ENCODE results near the gene HTT-AS. TPM values are rescaled to one million over a fixed set of nuclear protein-coding genes. Genes with fewer than 3 reads are reported as not detected.

Gene HTT-AS
- not detected for total RNA-seq
- long read RNA-seq, partial matches to known transcripts, result 0 of 2 reads
- long read RNA-seq, other reads (novel, unspliced or antisense), result 2 of 2 reads

DNA sequence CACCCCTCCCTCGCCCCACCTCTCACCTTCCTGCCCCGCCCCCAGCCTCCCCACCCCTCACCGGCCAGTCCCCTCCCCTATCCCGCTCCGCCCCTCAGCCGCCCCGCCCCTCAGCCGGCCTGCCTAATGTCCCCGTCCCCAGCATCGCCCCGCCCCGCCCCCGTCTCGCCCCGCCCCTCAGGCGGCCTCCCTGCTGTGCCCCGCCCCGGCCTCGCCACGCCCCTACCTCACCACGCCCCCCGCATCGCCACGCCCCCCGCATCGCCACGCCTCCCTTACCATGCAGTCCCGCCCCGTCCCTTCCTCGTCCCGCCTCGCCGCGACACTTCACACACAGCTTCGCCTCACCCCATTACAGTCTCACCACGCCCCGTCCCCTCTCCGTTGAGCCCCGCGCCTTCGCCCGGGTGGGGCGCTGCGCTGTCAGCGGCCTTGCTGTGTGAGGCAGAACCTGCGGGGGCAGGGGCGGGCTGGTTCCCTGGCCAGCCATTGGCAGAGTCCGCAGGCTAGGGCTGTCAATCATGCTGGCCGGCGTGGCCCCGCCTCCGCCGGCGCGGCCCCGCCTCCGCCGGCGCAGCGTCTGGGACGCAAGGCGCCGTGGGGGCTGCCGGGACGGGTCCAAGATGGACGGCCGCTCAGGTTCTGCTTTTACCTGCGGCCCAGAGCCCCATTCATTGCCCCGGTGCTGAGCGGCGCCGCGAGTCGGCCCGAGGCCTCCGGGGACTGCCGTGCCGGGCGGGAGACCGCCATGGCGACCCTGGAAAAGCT is at the start of gene HTT-AS, which contains the start of gene HTT:
Gene HTT-AS (minus strand): TSS at position 461 of the 768 bp plus-strand sequence.
Gene HTT (plus strand): TSS at position 604 of the 768 bp plus-strand sequence. CDS start 145 bp downstream, at position 749.
- no peaks in the 10 kb centered on the region for H3K27me3 ChIP-seq (ENCODE audit: low read depth)
- H3K4me1 ChIP-seq, result peaks cover 20% of the 10 kb centered on the region
- no peaks in the 10 kb centered on the region for H3K36me3 ChIP-seq
- H3K9me3 ChIP-seq, result no peaks in the 10 kb centered on the region
- intact Hi-C loops (cut with DNase I), result no loop called here
- TF ChIP-seq, protein P1, sequence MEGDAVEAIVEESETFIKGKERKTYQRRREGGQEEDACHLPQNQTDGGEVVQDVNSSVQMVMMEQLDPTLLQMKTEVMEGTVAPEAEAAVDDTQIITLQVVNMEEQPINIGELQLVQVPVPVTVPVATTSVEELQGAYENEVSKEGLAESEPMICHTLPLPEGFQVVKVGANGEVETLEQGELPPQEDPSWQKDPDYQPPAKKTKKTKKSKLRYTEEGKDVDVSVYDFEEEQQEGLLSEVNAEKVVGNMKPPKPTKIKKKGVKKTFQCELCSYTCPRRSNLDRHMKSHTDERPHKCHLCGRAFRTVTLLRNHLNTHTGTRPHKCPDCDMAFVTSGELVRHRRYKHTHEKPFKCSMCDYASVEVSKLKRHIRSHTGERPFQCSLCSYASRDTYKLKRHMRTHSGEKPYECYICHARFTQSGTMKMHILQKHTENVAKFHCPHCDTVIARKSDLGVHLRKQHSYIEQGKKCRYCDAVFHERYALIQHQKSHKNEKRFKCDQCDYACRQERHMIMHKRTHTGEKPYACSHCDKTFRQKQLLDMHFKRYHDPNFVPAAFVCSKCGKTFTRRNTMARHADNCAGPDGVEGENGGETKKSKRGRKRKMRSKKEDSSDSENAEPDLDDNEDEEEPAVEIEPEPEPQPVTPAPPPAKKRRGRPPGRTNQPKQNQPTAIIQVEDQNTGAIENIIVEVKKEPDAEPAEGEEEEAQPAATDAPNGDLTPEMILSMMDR (IDR thresholded peaks at IDR 0.05), result peak; percentile 15
- peak within 1 kb of the TSS; percentile 92 for H3K27ac ChIP-seq
- DNase-seq (peak; percentile 96), ATAC-seq (peak; percentile 95 to 96)
- H3K4me3 ChIP-seq, result peak within 1 kb of the TSS; percentile 90

DNA sequence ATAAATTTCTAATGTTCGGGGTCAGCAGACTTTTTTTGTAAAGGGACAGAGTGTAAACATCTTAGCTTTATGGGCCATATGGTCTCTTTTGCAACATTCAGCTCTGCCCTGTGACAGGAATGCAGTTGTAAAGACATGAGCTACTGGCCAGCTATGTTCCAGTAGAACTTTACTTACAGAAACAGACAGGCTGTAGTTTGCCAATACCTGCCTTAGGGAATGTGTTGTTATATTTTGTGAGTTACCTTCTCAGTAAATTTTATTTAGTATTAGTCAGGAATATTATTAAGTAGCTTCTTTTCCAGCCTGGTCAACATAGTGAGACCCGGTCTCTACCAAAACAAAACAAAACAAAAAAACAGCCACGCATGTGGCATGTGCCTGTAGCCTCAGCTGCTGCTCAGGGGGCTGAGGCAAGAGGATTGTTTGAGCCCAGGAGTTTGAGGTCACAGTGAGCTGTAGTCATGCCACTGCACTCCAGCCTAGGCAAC is 48.9 kb upstream of the HTT-AS start:
- H3K9me3 ChIP-seq, result no peaks in the 10 kb centered on the region
- DNase-seq (no peak), ATAC-seq (no peak)
- intact Hi-C loops (cut with DNase I), result no loop called here
- no peak overlapping the region for H3K4me3 ChIP-seq
- peak overlapping the region; percentile 68 for H3K27ac ChIP-seq
- peaks cover 25% of the 10 kb centered on the region for H3K4me1 ChIP-seq
- TF ChIP-seq, protein P1 (IDR thresholded peaks at IDR 0.05), result no peak
- H3K36me3 ChIP-seq, result peaks cover 65% of the 10 kb centered on the region
- H3K27me3 ChIP-seq (ENCODE audit: low read depth), result no peaks in the 10 kb centered on the region

DNA sequence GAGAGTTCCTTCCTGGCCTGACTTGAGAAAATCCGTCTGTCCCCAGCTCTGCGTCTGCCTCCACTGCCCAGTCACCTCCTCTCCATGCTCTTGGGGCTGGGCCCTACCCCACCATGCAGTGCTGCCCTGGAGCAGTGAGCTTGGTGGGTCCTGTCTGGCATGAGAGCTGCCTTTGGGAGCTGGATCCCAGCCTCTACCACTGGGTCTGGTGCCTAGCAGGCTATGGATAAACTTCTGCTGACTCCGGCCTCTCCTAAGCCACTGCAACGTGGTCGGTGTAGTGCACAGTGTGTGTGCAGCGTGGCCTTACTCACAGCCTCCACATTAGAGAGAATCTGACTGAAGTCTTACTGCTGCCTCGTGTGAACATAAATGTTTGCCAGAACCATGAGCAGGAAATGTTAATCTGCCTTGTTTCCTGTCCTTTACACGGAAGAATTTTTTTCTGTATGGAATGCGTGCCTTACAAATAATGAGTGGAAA is 47.8 kb upstream of the HTT-AS start:
- DNase-seq, result no peak
- no peaks in the 10 kb centered on the region for H3K27me3 ChIP-seq (ENCODE audit: low read depth)
- H3K4me1 ChIP-seq, result peaks cover 25% of the 10 kb centered on the region
- TF ChIP-seq, protein P1 (IDR thresholded peaks at IDR 0.05), result no peak
- ATAC-seq, result peak; percentile 35 to 42
- H3K9me3 ChIP-seq, result no peaks in the 10 kb centered on the region
- peak overlapping the region; percentile 68 for H3K27ac ChIP-seq
- intact Hi-C loops (cut with DNase I), result no loop called here
- H3K4me3 ChIP-seq, result no peak overlapping the region
- H3K36me3 ChIP-seq, result peaks cover 64% of the 10 kb centered on the region

DNA sequence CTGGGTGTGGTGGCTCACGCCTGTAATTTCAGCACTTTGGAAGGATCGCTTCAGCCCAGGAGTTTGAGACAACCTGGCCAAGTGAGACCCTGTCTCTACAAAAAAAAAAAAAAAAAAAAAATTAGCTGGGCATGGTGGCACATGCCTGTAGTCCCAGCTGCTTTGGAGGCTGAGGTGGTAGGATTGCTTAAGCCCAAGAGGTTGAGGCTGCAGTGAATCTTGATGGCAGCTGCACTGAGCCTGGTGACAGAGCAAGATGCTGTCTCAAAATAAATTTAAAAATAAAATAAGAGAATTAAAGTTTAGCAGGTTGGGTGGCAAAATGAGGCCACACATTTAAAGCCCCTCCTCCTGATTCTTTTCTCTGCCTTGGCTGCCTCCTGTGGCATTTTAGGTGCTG is 47.3 kb upstream of the HTT-AS start:
- Histone ChIP-seq H3K4me1 (peaks cover 25% of the 10 kb centered on the region), H3K36me3 (peaks cover 64% of the 10 kb centered on the region), H3K9me3 (no peaks in the 10 kb centered on the region), H3K27ac (peak overlapping the region; percentile 68), H3K27me3 (ENCODE audit: low read depth) (no peaks in the 10 kb centered on the region), H3K4me3 (no peak overlapping the region)
- intact Hi-C loops (cut with DNase I), result no loop called here
- ATAC-seq (no peak), DNase-seq (no peak)
- TF ChIP-seq, protein P1 (IDR thresholded peaks at IDR 0.05), result no peak

DNA sequence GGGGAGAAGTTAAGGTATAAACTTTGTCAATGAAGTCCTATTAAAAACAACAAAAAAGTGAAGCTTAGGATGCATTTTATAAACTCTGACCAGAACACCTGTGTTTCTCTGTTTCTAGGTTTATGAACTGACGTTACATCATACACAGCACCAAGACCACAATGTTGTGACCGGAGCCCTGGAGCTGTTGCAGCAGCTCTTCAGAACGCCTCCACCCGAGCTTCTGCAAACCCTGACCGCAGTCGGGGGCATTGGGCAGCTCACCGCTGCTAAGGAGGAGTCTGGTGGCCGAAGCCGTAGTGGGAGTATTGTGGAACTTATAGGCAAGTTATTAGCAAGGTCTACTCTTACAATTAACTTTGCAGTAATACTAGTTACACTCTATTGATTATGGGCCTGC is 46.8 kb upstream of the HTT-AS start:
- Histone ChIP-seq H3K36me3 (peaks cover 67% of the 10 kb centered on the region), H3K4me3 (no peak overlapping the region), H3K27me3 (ENCODE audit: low read depth) (no peaks in the 10 kb centered on the region), H3K27ac (peak overlapping the region; percentile 37), H3K9me3 (no peaks in the 10 kb centered on the region), H3K4me1 (peaks cover 25% of the 10 kb centered on the region)
- no peak for DNase-seq
- TF ChIP-seq, protein P1 (IDR thresholded peaks at IDR 0.05), result no peak
- no peak for ATAC-seq
- intact Hi-C loops (cut with DNase I), result no loop called here

Data from lower lobe of right lung (tissue), 2 donors.